GM12878 (cell line): ENCODE measurements around the gene DHDDS.

Source experiments
- CHD2 ChIP-seq: IDR thresholded peaks from 2 replicates; pipeline ENCODE4 v1.6.1; 2011; ENCODE audit warnings: low read depth, low read length, improper control_type of control experiment, borderline replicate concordance
- EGR1 ChIP-seq, 2 experiments: IDR thresholded peaks; 1 replicate in 1 of 2; 2 replicates in 1 of 2; pipeline ENCODE4 v1.6.1; 2011 to 2012; ENCODE audit warnings: low read depth in 2 of 2, low read length in 2 of 2, borderline replicate concordance in 1 of 2, mild to moderate bottlenecking in 1 of 2, moderate library complexity in 1 of 2
- HDAC2 ChIP-seq: fragments of 200-600 bp; sonication (generic); IDR thresholded peaks from 2 replicates; pipeline ENCODE4 v1.6.1; 2017
- KLF5 ChIP-seq: fragments of 450-650 bp; IDR thresholded peaks from 2 replicates; pipeline ENCODE4 v1.6.1; 2014; ENCODE audit warnings: mild to moderate bottlenecking; ENCODE audit not compliant: partially characterized antibody
- NFIC ChIP-seq: IDR thresholded peaks from 2 replicates; pipeline ENCODE4 v1.6.1; 2012; ENCODE audit warnings: low read depth, mild to moderate bottlenecking, inconsistent platforms, low read length, moderate library complexity
- POLR2AphosphoS2 ChIP-seq: IDR thresholded peaks from 2 replicates; pipeline ENCODE4 v1.6.1; 2011; ENCODE audit warnings: low read depth, mild to moderate bottlenecking, low read length, improper control_type of control experiment, moderate library complexity
- RAD21 ChIP-seq: IDR thresholded peaks from 2 replicates; pipeline ENCODE4 v1.6.1; 2011; ENCODE audit warnings: mild to moderate bottlenecking, low read depth, low read length, moderate library complexity; ENCODE audit not compliant: insufficient read depth
- TAF1 ChIP-seq: IDR thresholded peaks from 2 replicates; pipeline ENCODE4 v1.6.1; 2011; ENCODE audit warnings: mild to moderate bottlenecking, low read depth, low read length, borderline replicate concordance
- TF ChIP-seq, protein P1 (sequence below): IDR thresholded peaks from 2 replicates; pipeline ENCODE4 v1.6.1; 2011; ENCODE audit warnings: borderline replicate concordance, low read depth, mild to moderate bottlenecking, moderate library complexity, low read length; ENCODE audit not compliant: insufficient read depth, poor library complexity, severe bottlenecking
- TF ChIP-seq, protein P2 (sequence below), 3 experiments: IDR thresholded peaks in 2 of 3; conservative IDR thresholded peaks in 1 of 3; 2 replicates each; pipeline ENCODE4 v1.5.1; 2011; ENCODE audit warnings: low read depth in 3 of 3, low read length in 3 of 3, mild to moderate bottlenecking in 3 of 3, control low read depth in 2 of 3, moderate library complexity in 2 of 3, inconsistent platforms in 1 of 3, mixed read lengths in 1 of 3; ENCODE audit not compliant: control insufficient read depth in 2 of 3, insufficient read depth in 1 of 3; ENCODE audit errors: extremely low read depth in 1 of 3
- TF ChIP-seq, protein P3 (sequence below): fragments of 450-650 bp; IDR thresholded peaks from 2 replicates; pipeline ENCODE4 v1.6.1; 2018; ENCODE audit warnings: mild to moderate bottlenecking, low read depth, moderate library complexity; ENCODE audit not compliant: partially characterized antibody
- TF ChIP-seq, protein P4 (sequence below): fragments of 150-350 bp; IDR thresholded peaks from 2 replicates; pipeline ENCODE4 v1.6.1; 2014; ENCODE audit warnings: mild to moderate bottlenecking, low read depth, low read length

DNA sequence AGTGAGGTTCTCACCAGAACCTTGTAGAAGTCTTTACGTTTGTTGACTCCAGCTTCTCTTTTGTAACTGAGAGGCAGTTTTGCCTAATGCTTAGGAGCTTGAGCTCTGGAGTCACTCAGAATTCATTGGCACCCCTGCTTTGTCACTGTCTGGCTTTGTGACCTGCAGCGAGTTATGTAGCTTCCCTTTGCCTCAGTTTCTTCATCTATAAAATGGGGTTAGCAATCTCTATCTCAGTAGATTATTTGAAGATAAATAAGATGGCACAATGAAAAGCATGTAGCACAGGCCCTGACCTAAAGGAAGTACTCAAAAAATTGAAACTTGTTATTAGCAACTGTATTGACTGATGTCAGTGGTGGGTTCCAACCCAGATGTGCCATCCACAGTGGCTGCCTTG is 8.1 kb downstream of the DHDDS start:
- TF ChIP-seq HDAC2 (no peak), NFIC (no peak), POLR2AphosphoS2 (no peak), KLF5 (no peak), EGR1 (IDR thresholded peaks at IDR 0.05; ENCODE audit: borderline replicate concordance in 1 of 2, low read depth in 2 of 2, low read length in 2 of 2) (no peak), TAF1 (no peak), RAD21 (no peak), CHD2 (no peak)
- TF ChIP-seq, protein P1, sequence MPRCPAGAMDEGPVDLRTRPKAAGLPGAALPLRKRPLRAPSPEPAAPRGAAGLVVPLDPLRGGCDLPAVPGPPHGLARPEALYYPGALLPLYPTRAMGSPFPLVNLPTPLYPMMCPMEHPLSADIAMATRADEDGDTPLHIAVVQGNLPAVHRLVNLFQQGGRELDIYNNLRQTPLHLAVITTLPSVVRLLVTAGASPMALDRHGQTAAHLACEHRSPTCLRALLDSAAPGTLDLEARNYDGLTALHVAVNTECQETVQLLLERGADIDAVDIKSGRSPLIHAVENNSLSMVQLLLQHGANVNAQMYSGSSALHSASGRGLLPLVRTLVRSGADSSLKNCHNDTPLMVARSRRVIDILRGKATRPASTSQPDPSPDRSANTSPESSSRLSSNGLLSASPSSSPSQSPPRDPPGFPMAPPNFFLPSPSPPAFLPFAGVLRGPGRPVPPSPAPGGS, result no peak
- TF ChIP-seq, protein P2, sequence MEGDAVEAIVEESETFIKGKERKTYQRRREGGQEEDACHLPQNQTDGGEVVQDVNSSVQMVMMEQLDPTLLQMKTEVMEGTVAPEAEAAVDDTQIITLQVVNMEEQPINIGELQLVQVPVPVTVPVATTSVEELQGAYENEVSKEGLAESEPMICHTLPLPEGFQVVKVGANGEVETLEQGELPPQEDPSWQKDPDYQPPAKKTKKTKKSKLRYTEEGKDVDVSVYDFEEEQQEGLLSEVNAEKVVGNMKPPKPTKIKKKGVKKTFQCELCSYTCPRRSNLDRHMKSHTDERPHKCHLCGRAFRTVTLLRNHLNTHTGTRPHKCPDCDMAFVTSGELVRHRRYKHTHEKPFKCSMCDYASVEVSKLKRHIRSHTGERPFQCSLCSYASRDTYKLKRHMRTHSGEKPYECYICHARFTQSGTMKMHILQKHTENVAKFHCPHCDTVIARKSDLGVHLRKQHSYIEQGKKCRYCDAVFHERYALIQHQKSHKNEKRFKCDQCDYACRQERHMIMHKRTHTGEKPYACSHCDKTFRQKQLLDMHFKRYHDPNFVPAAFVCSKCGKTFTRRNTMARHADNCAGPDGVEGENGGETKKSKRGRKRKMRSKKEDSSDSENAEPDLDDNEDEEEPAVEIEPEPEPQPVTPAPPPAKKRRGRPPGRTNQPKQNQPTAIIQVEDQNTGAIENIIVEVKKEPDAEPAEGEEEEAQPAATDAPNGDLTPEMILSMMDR (IDR thresholded peaks at IDR 0.05 in 2 of 3, conservative IDR thresholded peaks at IDR 0.05 in 1 of 3; ENCODE audit: control insufficient read depth in 2 of 3, extremely low read depth in 1 of 3, insufficient read depth in 1 of 3, low read depth in 3 of 3, low read length in 3 of 3), result no peak
- TF ChIP-seq, protein P3, sequence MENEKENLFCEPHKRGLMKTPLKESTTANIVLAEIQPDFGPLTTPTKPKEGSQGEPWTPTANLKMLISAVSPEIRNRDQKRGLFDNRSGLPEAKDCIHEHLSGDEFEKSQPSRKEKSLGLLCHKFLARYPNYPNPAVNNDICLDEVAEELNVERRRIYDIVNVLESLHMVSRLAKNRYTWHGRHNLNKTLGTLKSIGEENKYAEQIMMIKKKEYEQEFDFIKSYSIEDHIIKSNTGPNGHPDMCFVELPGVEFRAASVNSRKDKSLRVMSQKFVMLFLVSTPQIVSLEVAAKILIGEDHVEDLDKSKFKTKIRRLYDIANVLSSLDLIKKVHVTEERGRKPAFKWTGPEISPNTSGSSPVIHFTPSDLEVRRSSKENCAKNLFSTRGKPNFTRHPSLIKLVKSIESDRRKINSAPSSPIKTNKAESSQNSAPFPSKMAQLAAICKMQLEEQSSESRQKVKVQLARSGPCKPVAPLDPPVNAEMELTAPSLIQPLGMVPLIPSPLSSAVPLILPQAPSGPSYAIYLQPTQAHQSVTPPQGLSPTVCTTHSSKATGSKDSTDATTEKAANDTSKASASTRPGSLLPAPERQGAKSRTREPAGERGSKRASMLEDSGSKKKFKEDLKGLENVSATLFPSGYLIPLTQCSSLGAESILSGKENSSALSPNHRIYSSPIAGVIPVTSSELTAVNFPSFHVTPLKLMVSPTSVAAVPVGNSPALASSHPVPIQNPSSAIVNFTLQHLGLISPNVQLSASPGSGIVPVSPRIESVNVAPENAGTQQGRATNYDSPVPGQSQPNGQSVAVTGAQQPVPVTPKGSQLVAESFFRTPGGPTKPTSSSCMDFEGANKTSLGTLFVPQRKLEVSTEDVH, result no peak
- TF ChIP-seq, protein P4, sequence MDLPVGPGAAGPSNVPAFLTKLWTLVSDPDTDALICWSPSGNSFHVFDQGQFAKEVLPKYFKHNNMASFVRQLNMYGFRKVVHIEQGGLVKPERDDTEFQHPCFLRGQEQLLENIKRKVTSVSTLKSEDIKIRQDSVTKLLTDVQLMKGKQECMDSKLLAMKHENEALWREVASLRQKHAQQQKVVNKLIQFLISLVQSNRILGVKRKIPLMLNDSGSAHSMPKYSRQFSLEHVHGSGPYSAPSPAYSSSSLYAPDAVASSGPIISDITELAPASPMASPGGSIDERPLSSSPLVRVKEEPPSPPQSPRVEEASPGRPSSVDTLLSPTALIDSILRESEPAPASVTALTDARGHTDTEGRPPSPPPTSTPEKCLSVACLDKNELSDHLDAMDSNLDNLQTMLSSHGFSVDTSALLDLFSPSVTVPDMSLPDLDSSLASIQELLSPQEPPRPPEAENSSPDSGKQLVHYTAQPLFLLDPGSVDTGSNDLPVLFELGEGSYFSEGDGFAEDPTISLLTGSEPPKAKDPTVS, result no peak
